Activated T-cell treated with anti-CD3 and anti-CD28 coated beads, Interleukin-2, amount 50 U/mL, for 48 hours (primary cell): ENCODE data around the gene ASB5.

Source experiments
- DNase-seq, 2 experiments: peaks; one replicate each; pipeline ENCODE4 v3.0.0-alpha.2; 2020

The ASB5 gene

GRCh38 chr4:176277162-176277904 is 8.3 kb upstream of the ASB5 start:
- DNase-seq = peak; percentile 24 to 39

DNA sequence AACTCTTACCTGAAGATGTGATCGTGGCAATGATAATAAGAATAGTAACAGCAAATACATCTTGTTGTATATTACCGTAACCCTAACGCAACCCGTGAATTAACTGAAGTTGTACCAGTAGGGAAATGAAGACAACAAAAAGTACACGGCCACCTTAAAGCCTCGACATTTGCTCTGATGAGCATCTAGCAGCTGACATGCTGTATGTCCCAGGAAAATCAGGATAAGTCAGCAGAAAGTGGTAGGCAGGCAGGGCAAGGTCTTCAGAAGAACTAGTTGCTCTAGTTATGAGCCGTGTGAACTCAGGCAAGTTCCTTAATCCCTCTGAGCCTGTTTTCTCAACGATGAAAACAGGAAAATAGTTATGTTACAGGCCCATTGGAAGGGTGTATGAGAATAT is 7.7 kb upstream of the ASB5 start:
- no peak for DNase-seq

GRCh38 chr4:176274441-176274840 is 5.4 kb upstream of the ASB5 start:
- DNase-seq = no peak

DNA sequence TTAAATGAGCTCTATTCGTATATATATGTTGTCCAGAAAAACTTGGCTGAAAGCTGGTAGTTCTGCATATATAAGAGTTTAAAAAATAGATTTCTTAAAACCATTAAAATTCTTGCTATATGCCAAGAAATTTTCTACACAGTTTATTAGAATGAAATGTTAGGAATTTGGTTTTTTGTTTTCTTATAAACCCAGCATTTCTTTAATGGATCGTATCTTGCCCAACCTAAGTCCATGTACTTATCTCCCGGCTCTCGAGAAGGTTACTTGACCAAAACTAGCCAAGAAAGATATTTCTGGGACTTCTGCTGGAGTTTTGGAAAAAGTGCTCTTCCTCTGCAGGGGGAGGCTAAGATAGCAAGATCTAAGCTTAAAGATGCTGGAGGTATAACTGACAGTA is 4.7 kb upstream of the ASB5 start:
- no peak for DNase-seq

DNA sequence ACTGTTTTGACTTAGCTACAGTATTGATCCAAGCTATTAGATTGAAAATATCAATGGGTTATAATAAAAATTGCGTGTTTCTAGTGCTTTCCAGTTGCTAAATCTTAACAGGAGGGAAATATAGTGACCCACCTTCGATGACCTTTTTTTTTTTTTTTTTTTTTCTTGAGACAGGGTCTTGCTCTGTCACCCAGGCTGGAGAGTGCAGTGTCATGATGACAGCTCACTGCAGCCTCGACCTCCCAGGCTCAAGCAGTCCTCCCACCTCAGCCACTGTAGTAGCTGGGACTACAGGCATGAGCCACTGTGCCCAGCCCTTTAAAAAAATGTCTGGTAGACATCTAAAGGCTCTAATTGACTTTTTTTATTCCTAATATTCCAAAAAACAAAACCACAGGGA is 3.8 kb upstream of the ASB5 start:
- no peak for DNase-seq

GRCh38 chr4:176271749-176272148 is 2.7 kb upstream of the ASB5 start:
- DNase-seq = no peak

GRCh38 chr4:176270669-176271068 is 1.6 kb upstream of the ASB5 start:
- no peak for DNase-seq

DNA sequence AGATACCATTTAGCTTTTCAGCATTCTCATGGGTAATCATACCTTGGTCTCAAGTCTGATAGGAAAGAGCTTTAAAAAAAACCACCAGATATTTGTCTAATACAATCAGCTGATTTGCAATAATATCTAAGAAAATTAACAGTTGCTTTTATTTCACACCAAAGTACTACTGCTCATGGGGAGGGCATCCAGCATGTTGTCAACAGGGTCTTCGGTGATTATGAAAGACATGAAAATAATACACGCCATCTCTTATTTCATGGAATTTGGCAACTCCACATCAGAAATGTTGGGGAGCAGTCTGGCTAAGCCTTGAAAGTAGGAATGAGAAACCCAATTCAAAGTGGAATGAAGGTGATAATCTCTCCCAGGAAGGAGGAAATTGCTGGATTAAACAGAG is 3.0 kb downstream of the ASB5 start:
- no peak for DNase-seq

- no peak for DNase-seq
Measured at GRCh38 chr4:176262243-176262642, 6.8 kb downstream of the ASB5 start.

DNA sequence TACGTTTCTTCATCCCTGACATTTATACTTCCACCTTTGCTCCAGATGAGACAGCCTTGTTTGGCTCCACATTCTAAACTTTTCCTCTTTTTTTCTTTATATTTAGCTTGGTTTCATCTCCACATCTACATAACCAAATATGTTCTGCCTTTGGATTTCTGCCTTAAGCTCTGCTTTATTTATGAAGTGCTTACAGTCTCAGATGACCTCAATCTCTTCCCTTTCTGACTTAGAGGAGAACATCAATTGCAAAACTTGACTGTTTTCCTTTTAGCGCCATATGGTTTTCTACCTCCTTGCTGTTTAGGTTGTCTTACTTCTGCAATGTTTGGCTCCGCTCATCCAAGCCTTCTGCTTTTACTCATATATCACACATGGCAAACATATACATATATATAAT is 7.5 kb downstream of the ASB5 start:
- DNase-seq = no peak

GRCh38 chr4:176261018-176261417 is 8.0 kb downstream of the ASB5 start:
- DNase-seq = no peak

GRCh38 chr4:176259330-176260090 is 9.5 kb downstream of the ASB5 start:
- DNase-seq = no peak

GRCh38 chr4:176258135-176258534 is 10.9 kb downstream of the ASB5 start:
- no peak for DNase-seq

DNA sequence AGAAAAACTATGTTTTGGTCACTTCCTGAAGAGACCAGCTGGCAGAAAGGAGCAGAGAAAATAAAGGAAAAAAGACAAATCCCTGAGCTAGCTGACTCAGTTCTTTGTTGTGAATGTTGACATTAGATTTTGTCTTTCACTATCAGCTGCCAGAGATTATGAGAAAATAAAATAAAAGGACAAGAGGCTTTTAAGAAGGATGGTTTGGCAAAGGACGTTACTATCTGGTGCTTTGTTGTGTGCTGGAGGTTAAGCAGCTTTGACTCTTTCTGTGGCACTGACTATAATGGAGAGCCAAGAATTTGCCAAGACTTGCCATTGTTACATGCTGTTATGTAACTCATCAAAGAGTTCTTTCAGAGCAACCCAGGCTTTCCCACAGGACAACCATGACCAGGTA is 12.1 kb downstream of the ASB5 start:
- DNase-seq = no peak

DNA sequence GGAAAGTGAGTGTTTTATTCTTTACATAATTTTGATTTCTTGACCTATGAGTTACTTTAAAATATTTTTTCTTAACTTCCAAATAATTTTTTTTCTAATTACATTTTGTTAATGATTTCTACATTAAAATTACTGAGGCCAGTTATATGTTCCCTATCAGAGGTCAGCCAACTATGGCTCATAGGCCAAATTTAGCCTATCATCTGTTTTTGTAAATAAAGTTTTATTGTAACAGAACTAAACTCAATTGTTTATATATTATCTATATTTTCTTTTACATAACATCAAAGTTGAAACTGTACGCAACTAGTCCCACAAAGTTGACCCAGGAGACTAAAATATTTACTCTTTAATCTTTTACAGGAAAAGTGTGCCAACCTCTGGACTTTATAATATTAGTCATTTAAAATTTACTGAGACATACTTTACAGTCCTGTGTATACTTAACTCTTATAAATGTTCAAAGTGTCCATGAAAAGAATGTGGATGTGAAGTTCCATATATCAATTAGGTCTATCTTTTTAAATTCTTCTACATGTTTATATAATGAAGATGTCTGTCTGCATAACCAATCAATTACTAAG is 26.2 kb downstream of the ASB5 start:
- no peak for DNase-seq

- DNase-seq = no peak
Measured at GRCh38 chr4:176241703-176242102, 27.3 kb downstream of the ASB5 start.

GRCh38 chr4:176238826-176239225 is 30.2 kb downstream of the ASB5 start:
- no peak for DNase-seq

DNA sequence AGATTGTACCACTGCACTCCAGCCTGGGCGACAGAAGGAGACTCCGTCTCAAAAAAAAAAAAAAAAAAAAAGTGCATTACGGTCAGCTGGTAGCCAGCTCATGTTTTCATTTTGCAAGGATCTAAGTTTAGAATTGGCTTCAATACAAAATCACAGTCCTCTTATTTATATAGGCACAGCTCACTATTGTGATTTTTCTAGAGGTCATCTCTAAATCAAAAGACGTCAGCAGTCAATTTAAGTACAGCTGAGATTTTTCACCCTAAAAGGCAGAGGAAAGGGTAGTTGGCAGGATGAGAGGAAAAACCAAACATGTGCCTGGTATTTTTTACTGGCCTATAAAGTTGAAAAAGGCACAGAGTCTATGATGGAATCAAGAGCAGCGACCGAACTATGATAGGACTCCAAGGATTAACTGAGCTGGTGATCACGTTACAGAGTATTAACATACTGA is 30.8 kb downstream of the ASB5 start:
- no peak for DNase-seq

DNA sequence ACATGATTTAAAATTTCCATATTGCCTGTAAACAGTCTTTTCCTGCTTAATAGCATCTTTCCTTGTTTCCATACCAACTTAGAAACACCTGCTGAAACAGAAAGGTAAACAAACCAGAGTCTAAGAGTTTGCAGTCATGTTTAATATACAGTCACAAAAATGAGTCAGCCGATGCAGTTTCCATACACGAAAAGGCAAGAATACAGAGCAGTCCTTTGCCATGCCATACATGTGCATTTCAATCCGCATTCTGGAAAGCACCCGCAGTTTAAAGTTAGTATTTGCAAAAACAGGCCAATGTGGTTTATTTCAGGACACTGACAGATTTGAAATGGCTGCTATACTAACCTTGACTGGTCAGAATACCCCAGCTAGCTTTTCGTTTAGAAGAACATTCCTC is 32.1 kb downstream of the ASB5 start:
- DNase-seq = no peak

DNA sequence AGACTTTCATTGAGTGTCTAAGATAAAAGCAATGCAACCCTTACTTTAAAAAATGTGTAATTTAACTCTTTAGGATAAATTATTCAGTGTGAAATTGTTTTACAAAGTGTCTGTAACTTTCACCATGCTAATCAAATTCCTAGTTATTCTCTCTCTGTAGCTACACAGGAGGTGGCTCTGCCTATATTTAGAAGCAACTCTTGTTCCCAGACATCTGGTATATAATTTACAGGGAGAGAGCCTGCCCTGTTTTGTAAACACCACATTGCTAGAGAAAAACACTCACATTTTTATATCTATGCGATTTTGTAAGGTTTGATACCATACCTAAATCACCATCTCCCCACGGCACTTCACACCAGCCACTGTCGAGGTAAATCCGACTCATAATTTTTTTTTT is 38.2 kb downstream of the ASB5 start:
- no peak for DNase-seq

DNA sequence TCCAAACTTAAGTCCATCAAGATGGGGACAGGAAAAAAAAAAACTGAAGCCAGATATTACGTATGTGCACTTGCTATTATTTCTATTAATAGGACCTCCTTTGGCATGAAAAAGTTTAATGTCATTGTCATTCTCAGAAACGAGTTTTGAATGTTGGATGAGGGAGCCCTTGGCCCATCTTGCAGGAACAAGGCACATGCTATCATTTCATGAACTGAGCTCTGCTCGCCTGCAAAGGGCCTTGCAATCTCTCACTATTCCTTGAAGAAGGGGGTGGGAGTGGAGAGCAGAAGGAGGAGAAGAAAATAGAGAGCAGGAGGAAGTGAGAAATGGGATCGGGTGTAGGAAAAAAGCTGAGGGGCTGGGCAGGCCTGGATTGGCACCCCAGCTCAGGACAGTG is 39.4 kb downstream of the ASB5 start:
- no peak for DNase-seq

GRCh38 chr4:176226736-176227135 is 42.3 kb downstream of the ASB5 start:
- no peak for DNase-seq

DNA sequence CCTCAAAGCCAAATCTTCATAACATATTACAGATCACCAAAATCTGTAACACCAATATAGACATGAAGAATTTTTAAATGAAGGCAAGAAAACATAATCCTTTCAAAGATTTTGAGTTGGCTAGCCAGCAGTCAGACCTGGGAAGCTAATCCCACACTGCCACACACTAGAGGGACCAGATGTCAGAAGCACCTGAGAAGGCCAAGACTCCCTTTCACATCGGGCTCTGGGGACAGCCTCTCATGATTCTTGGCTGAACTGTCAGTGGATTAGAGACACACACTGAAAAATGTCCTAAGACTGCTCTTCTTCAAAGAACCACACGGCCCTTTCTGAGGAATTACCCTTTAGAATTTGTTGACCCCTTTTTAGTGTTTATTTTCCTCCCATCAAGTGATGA is 45.5 kb downstream of the ASB5 start:
- DNase-seq = no peak

- DNase-seq = no peak
Measured at GRCh38 chr4:176222149-176222548, 46.9 kb downstream of the ASB5 start.
